NCI-H1436 treated with DMSO at 0.1 percent for 48 hours (cell line): ENCODE measurements around the gene NUTM2B.
"Not testable (repeated sequence)": the region's sequence is repeated elsewhere in the genome, so short reads cannot be mapped to it uniquely, and the experiment has no call there.

ENCODE experiments used
- DNase-seq: peaks from one replicate; lab custom pipeline; 2025; lab: John Stamatoyannopoulos, UW

NUTM2B gene, protein sequence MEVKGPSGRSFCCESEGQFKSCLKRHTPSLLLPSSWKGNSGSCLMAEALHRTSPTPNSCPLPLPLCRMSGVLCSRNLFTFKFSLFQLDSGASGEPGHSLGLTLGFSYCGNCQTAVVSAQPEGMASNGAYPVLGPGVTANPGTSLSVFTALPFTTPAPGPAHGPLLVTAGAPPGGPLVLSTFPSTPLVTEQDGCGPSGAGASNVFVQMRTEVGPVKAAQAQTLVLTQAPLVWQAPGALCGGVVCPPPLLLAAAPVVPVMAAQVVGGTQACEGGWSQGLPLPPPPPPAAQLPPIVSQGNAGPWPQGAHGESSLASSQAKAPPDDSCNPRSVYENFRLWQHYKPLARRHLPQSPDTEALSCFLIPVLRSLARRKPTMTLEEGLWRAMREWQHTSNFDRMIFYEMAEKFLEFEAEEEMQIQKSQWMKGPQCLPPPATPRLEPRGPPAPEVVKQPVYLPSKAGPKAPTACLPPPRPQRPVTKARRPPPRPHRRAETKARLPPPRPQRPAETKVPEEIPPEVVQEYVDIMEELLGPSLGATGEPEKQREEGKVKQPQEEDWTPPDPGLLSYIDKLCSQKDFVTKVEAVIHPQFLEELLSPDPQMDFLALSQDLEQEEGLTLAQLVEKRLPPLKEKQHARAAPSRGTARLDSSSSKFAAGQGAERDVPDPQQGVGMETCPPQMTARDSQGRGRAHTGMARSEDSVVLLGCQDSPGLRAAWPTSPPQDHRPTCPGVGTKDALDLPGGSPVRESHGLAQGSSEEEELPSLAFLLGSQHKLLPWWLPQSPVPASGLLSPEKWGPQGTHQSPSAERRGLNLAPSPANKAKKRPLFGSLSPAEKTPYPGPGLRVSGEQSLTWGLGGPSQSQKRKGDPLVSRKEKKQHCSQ

DNA sequence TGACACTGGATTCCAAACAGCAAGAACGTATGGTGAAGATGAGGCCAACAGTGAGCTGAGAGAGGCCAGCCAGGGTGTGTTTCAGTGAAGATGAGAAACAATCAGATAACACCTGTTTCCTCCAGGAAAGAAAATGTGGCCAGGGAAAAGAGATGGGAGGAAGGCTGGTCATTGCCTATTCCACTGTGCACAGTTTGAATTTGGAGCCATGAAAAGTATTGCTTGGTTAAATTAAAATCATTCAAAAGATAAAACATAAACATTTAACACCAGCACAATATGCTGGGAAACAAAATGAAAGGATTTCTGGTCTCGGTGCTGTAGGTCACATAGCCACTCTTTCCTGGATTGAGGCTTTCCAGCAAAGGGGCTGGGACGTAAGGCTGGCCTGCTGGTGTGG lies at the start of gene NUTM2B:
NUTM2B (plus strand) TSS at position 301 of the 400 bp plus-strand sequence. CDS start 383 bp downstream, outside the sequence.
- DNase-seq, result not testable (repeated sequence)

DNA sequence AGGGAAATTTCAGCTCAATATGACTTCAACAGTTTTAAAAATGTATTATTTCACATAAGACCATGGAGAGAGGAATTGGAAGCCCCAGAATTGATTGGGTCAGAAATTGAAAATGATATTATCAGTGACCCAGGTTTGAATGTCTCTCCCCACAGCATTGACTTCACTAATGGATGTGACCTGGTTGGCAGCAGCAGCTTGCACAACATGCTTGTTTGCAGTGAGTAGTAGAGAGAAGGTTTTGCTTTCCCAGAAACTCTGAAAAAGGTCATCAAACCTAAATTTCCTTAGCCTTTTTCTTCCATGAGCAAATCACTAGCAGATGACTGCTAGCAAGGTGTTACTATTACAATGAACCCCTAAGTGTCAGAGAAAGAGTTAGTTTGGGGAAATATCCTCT lies 39.7 kb upstream of the NUTM2B start:
- DNase-seq, result not testable (repeated sequence)

DNA sequence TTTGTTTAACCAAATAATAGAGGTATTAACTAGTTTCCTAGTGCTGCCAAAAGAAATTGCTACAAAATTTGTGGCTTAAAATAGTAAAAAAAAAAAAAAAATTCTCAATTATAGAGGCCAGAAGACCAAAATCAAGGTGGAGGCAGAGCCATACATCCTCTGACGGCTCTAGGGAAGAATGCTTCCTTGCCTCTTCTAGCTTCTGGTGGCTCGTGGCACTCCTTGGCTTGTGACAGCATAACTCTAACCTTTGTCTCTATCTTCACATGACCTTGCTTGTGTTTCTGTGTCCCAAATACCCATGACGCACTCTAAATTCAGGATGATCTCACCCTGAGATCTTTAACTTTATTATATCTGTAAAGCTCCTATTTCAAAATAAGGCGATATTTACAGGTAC lies 38.3 kb upstream of the NUTM2B start:
- DNase-seq, result not testable (repeated sequence)

DNA sequence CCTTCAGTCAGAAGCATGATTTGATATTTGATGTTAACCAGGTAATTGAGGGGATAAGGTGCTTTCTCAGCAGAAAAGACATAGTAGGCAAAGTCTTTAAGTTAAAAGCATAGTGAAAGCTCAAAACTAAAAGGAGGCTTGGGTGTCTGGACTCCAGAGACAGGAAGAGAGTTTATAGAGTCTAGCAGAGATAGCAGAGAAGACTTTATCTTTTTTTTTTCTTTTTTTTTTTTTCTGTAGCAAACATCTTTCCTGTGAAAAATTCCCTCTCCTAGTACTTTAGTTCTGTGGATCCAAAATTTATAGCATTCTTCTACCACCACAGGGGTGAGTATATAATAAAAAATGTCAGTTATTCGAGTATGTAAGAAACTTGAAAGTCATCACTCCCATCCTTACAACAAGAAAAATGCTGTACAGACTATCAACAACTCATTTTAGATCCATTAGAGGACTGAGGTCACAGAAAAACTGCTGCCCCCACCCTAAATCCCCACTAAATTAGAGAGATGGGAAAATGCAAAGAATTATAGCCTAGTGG lies 33.7 kb upstream of the NUTM2B start:
- DNase-seq, result not testable (repeated sequence)

DNA sequence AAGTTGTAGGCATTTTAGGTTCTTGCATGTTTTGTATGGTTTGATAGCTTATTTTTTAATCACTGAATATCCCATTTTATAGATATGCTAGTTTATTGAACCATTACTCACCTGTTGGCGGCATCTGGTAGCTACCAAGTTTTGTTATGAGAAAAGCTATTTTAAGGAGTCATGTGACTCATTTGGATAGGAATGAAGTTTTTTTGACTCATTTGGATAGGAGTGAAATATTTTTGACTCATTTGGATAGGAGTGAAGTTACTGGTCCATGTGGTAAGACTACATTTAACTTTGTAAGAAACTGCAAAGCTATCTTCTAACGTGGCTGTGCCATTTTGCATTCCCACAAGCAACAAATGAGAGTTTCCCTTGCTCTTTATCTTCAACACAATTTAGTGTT lies 28.1 kb upstream of the NUTM2B start:
- not testable (repeated sequence) for DNase-seq

DNA sequence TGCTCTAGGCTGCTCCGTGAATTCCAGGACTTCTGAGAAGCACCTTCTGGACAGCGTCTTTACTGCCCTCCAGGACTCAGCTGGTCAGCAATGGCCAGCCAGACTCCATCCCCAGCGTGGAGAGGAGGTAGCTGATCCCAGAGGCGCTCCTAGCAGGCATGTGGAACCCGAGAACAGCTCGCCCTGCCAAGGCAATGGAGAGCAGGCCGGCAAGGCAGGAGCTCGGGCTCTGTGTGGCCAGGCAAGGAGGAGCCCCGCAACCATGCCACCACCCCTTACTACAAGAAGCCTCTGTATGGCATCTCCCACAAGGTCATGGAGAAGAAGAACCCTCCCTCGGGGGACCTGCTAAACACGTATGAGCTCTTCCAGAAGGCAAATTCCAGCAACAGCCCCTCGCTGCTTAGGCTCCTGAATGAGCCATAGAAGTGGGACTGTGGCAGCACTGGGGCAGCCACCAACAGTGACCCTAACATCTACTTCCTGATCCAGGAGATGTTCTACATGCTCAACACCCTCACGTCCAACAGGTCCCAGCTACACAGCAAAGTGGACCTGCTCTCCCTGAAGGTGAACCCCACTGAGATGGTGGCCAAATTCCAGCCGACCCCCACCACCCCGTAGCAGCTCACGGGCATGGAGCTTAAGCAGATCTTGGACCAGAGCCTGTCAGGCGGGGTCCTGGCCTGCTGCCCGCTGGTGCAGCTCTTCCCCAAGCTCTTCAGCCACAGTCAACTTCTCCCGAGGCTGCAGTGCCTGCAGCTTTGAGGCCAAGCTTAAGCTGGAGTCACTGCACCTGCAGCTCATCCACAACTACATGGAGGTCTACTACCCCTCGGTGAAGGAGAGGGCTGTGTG lies 19.8 kb upstream of the NUTM2B start:
- DNase-seq, result not testable (repeated sequence)

DNA sequence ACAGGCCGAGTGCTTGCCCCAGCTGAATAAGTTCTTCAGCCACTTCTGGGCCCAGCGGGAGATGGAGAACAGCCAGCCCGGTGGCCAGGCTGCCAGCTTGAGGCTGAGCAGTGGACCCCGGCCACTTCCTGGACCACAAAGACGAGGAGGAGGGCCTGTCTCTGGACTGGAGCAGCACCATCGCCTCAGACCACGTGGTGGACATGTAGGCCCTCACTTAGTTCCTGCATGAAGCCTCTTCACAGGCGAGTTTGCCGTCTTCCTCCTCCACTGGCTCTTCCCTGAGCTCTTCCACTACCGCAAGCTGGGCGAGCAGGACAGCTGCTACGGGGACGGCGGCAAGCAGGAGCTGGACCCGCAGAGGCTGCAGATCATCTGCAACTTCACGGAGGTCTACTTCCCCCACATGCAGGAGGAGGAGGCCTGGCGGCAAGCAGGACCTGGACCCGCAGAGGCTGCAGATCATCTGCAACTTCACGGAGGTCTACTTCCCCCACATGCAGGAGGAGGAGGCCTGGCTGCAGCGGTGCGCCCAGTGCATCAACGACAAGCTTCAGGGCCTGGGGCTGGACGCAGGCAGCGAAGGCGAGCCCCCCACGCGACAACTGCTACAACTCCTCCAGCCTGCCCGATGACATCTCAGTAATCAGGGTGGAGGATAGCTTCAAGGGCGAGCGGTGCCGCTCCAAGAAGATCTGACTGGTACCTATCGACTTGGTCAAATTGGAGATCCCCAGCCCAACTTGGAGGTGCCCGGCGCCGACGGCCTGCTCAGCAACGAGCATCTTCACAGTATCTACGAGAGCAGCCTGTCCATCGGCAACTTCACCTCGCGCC lies 18.9 kb upstream of the NUTM2B start:
- DNase-seq, result not testable (repeated sequence)

DNA sequence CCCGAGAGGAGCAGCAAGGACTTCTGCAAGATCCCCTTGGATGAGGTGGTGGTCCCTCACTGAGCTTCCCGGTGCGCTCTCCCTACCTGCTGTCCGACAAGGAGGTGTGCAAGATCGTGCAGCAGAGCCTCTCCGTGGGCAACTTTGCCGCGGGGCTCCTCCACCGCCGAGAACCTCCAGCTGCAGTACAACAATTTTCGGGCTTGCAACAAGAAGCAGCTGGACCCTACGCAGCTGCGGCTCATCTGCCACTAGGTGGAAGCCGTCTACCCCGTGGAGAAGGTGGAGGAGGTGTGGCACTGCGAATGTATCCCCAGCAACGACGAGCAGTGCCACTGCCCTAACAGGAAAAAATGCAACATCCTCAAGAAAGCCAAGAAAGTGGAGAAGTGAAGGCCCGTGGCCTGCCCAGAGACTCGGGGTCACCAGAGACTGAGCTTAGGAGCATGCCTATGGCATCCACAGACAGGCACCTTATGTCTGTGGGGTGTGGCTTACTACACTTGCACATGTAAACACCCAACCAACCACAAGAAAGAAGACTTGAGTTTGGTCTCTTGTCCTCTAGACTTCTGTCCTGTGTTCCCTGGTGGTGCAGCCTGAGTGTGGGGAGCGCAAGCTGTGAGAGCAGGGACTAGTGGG lies 17.9 kb upstream of the NUTM2B start:
- not testable (repeated sequence) for DNase-seq

DNA sequence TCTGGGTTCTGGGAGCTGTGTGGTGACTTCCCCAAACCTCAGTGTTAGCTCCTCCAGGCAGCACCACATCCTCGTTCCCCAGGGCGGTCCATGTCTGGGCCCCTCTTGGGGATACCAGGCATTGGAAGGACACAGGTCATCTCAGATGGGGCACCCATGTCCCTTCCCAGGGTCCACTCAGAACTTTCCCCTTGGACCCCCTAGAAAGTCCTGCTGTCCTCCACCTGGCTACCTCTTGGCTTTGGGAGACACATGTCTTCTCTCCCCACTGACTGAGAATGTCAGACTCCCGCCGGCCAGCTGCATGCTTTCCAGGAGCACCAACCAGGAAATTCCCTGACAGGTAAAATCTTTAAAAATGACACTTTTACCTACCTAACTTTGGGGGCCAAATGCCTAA lies 16.4 kb upstream of the NUTM2B start:
- DNase-seq, result not testable (repeated sequence)

DNA sequence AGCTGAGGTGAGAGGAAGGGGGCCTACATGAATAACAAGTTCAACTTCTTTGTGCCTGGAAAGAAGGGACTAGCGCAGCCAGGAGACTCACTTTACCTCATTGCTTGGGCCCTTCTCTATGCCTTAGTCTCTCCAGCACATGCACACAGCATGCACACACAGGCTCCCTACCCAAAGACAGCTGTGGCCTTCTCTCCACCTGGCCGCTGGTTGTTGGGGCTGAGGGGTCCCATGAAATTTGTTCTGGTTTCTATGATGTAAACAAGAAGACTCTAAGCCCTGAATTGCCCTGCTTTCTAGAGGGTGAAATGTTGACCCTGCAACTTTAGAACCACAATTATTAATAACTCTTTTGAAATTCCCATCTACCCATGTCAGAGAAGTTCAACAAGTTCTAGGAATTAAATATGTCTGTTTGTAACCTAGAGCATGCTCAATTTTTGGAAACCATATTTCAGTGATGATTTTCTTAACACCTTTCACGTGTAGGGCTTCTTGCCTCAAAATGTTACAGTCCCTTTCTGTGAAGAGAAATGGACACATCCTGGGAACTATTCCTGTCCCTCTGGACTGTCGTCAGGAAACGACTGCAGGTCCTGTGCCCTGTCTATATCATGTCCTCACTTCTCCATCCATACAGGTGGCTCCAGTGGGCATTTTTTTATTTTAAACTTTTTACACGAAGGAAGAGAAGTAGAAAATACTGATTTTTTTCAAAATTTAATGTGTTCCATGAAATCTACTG lies 15.4 kb upstream of the NUTM2B start:
- DNase-seq, result not testable (repeated sequence)

DNA sequence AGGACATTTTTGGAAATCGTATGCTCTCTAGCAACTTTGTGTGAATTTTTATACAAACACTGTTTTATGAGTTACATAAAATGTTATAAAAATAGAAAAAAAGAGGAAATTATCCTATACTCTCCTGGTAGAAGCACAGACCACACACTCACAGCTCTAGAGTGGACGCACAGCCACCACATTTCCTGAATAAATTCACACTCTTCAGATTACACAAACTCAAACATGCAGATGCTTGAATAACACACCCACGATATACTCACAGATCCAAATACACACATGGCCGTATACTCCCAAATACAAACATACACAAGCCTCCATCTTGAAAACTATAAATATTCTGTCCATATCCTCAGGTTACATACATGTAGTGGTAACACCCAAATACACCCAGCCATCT lies 14.2 kb upstream of the NUTM2B start:
- DNase-seq, result not testable (repeated sequence)

DNA sequence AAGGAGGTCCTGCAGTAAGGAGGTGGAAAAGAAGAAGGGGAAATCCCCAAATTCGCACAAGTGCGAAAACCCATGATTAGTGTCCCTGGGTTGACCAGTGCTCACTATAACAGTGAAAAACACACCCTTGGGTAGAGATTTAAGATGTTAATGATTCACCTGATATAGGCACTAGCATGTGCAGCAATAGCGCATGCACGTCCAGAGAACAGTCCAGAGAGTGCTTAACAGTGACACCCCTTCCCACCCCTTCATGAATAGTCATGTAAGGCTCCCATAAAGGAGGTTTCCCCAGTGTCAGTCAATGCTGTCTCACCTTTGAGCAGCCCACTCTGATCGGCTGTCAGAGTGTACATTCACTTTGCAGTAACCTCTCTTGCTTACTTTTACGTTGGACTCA lies 6.4 kb upstream of the NUTM2B start:
- not testable (repeated sequence) for DNase-seq

DNA sequence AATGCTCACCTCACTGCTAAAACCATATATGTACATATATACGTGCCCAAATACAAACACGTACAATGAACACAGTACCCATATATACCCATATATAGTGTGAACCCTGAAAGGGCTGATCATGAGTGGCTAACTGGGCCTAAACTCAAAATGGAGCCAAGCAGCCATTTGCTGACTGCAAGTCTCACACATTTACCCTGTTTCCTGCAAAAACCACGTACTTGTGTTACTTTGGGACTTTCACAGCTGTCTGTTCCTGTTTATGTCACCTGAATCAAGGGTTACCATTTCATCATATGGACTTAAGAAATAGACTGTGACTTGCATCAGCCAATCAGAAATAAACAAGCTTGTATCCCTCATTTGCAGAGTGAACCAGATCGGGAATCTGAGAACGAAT lies 5.9 kb upstream of the NUTM2B start:
- not testable (repeated sequence) for DNase-seq

DNA sequence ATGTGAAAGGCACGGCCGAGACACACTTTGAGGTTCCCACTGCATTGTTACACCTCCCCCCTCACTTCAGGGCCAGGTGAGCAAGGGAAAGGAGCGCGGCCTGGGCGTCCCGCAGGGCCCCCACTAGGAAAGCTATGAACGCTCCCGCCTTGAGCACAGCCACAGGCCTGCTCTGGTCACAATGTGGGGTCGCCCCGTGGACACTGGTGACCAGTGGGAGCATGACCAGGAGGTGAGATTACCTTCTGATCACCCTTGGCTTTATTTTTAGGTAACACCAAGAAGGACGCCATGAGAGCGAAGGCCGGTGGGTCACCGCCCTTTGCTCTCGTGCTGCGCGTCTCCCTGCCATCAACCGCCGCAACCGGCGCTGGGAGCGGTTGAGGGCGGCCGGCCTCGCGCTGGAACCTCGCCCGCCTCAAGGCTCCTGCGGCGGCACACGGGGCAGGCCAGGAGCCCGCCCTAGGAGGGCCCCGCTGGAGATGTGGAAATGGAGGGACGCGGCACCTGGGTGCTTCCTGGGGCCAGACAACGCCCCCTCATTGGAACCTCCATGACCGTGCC lies 2.6 kb upstream of the NUTM2B start:
- DNase-seq, result not testable (repeated sequence)

DNA sequence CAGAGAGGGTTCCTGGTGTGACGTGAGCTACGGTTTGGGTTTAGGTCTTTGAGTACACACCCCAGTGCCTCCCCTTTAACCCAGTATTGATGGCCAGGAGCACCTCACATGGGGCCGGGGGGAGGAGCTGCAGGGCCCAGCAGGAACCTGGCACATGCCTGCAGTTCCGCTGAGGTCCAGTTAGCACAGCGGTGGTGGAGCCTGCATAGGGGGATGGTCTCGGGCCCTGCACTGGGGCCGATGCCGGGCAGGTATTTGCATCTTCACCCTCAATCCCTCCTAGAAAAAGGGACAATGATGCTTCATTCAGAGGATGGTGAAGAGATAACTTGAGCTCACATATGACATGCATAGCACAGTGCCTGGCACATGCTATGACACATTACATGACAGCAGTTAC lies 4.0 kb downstream of the NUTM2B start:
- not testable (repeated sequence) for DNase-seq

DNA sequence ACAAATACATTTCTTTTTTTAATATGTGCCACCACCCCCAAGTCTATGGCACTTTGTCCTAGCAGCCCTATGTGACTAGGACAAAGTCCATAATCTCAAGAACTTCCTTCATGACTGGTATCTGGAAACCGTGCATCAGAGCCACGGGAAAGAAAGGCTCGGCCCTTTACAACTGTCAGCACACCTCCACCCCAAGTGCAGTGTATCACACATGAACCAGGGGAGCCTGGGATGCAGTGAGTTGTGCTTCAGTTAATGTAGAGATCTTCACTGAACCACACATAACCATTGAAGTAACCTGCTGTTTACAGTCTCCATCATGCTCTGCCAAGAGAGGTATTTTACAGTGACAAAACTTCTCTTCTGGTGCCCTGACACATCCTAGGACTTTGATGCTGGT lies 11.9 kb downstream of the NUTM2B start:
- DNase-seq, result not testable (repeated sequence)

DNA sequence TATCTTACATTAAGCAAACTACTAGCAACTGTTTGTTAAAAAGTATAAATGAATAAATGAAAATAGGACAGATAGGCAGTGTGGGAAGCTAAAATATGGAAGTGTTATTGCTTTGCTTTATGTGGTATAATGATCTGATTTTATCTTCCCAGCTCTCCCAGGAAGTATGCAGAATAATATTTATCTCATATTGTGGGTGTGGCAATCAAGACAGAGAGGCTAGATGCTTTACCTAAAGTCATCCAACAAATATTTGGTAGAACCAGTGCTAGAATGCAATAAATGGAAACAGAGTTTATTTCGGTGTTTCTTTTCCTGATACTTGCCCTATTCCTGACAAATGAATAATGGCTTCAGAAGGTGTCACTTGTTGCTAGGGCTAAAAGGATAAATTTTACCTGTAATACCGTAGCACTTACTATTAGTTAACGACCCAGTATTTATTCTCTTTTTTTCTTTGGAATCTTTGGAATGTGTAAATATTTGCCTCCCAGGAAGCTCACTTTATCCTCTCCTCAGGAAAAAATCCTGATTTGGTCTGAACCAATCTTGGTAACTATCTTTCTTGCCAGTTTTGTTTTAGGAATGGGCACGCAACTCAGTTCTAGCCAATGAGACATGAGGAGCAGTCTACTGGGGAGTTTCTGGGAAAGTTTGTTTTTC lies 14.0 kb downstream of the NUTM2B start:
- not testable (repeated sequence) for DNase-seq

DNA sequence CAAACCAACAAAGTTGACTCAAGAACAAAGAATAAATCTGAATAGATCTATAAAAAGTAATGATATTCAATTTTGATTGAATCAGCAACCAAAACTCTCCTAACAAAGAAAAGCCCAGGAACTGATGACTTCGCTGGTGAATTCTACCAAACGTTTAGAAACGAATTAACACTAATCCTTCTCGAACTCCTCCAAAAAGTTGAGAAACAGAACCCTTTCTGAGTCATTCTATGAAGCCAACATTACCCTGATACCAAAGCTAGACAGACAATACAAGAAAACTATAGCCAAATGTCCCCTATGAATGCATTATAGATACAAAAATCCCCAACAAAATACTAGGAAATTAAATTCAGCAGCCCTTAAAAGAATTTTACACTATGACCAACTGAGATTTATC lies 17.0 kb downstream of the NUTM2B start:
- DNase-seq, result not testable (repeated sequence)
